Fibroblast of mammary gland (primary cell): ENCODE results near the gene CSK.

Experiments used
- DNase-seq: peaks from one replicate; pipeline ENCODE4 v3.0.0-alpha.2; 2010; ENCODE audit warnings: low read depth
- H3K4me3 ChIP-seq: 2 replicates; pipeline ENCODE4 v1.5.1; 2011; ENCODE audit warnings: low read depth, mild to moderate bottlenecking, low read length, moderate library complexity; ENCODE audit not compliant: control insufficient read depth
- CTCF ChIP-seq: conservative IDR thresholded peaks from 2 replicates; pipeline ENCODE4 v1.5.1; 2011; ENCODE audit warnings: low read depth, low read length, inconsistent platforms; ENCODE audit not compliant: control insufficient read depth, insufficient read depth

Gene CSK

DNA sequence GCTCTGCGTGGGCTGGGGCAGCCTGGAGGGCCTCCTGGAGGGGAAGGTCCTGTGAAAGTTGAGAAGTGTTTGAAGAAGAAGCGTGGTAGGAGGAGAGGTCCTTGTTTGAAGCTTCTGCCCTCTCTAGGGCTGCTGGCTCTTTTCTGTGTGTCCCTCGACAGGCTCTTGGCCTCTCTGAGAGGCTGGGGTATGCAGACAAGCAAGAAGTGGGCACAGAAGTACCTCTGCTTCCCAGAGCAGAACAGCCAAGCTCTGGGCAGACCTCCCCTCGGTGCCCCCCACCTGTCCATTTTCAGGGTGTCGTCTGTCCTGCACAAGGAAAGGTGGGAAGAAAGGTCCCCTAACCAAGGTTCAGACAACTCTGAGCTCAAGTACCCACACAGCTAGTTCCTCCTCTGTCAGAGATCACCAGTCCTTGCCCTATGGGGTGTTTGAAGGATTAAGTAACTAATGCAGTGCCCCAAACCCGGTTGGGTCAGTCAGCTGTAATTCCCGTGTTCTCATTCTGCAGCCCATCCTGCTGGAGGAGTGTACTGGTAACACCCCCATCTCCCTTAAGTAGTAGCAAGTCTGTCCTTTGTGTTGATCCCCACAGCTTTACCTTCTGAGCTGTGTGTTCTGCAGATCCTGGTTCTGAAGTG, 6.3 kb downstream of the CSK start:
- no peak overlapping the region for H3K4me3 ChIP-seq
- no peak for DNase-seq
- no peak for TF ChIP-seq CTCF

DNA sequence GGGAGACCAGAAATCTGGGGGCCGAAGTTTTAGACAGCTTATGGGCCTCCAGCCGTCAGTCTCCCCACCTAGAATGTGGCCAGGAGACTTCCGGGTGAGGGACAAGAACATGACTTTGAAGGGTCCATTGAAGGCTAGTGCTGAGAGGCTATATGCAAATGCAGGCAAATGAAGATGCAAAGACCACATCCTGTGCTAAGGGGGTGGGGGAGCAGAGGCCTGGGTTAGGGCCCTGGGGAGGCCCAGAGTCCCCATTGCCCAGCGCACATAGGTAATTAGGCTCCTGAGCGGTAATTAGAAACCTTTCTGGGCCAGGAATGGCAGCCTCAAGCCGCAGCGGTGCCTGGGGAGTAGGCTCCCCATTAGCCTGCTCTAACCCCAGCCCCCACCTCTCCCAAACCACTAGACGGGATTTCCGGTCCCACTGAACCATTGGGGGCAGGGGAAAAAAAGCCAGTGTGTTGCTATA, 6.8 kb downstream of the CSK start:
- H3K4me3 ChIP-seq: no peak overlapping the region
- TF ChIP-seq CTCF: no peak
- no peak for DNase-seq

DNA sequence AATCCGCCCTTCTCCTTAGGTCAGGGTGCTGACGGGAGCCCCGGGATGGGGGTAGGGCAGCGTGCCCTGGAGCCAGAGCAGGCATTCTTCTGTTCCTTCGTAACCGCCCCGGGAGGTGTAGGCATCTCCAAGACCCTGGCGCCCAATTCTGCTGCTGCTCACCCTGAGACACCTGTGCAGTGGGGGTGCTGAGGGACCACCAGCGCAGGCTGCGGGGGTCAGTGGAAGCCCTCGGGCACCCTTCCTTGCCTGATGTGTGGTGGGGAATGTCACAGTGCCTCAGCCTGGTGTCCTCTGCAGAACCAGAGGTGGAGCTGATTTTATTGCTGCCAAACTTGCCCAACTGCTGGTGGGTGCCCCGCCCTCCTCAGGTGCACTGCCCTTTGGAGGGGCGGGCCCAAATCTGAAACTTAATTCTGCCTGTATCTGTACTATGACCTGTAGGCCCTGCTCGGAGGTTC, 7.3 kb downstream of the CSK start:
- no peak for TF ChIP-seq CTCF
- no peak overlapping the region for H3K4me3 ChIP-seq
- no peak for DNase-seq

DNA sequence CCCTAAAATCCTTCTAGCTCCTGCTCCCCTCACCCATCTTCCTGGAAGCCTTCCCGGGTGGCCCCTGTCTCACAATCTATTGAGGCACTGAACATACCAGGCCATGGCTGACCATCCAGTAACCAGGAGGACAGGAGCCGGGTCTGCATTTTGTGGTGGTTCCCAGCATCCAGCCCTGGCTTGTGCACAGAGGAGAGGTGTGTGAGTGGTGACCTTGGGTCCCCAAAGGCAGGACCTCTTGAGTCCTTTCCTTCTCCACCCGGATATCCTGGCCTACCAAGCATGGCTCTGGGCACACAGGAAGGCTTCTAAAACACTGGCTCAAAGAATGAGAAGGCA, 7.8 kb downstream of the CSK start:
- no peak for DNase-seq
- no peak overlapping the region for H3K4me3 ChIP-seq
- no peak for TF ChIP-seq CTCF

DNA sequence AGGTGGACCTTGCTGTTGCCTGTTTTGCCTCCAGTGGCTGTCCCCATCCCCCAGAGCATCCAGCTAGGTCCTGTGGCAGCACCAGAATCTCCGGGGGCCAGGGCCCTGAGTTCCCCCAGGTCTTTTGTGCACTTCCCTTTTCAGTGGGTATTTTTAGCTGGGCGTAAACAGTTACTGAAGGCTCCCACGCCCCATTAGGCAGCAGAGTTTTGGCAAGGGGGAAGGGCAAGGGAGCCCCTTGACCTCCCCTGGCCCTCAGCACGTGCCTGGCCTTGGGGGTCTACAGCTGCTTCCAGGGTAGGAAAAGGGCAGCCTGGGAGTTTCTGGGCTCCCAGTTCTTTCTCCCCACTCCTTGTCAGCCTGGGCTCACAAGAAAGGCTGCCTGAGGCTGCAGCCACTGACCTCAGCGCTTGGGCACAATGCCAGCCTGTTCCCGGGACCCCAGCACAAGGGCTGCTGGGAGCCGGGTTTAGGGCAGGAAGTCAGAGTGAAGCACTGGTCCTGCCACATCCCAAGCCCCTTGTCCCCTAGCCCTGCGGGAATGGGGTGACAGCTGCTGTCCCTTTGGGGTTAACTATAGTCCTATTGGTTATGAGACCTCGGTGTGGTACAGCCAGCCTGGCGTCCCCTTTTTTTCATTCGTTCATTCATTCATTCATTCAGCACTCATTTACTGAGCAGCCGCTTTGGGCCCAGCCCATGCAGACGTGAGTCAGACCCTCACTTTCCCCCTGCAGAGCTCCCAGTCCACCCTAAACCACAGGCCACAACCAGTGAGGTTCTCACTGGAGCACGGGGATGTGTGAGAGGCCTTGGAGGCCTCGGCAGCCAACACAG, 8.4 kb downstream of the CSK start:
- DNase-seq: peak; percentile 90
- TF ChIP-seq CTCF: no peak
- H3K4me3 ChIP-seq: no peak overlapping the region

- no peak for TF ChIP-seq CTCF
- no peak for DNase-seq
- H3K4me3 ChIP-seq: no peak overlapping the region
These were observed 9.1 kb downstream of the CSK start for GRCh38 chr15:74791007-74791406.
